GM18526 (cell line): Measurements from ENCODE around the gene UNC119.

Source experiments
- POLR2A ChIP-seq: IDR thresholded peaks from 3 replicates; pipeline ENCODE4 v1.6.1; 2011; ENCODE audit not compliant: insufficient read length; ENCODE audit errors: extremely low read depth

The UNC119 gene

GRCh38 chr17:28552176-28552999 is at the start of gene UNC119:
UNC119 (minus strand) TSS chr17:28552624; CDS start chr17:28552557, 67 bp downstream.
- TF ChIP-seq POLR2A = peak; percentile 72

- no peak for TF ChIP-seq POLR2A
Measured at GRCh38 chr17:28599311-28600184, 47.1 kb upstream of the UNC119 start.

GRCh38 chr17:28598799-28599310 is 46.4 kb upstream of the UNC119 start, which contains the start of gene SPAG5:
SPAG5 (minus strand) TSS chr17:28599025; CDS start chr17:28598946, 79 bp downstream.
- peak; percentile 86 for TF ChIP-seq POLR2A

GRCh38 chr17:28598389-28598788 is 46.0 kb upstream of the UNC119 start:
- no peak for TF ChIP-seq POLR2A

GRCh38 chr17:28597606-28598383 is 45.4 kb upstream of the UNC119 start:
- TF ChIP-seq POLR2A = no peak

GRCh38 chr17:28592260-28592659 is 39.8 kb upstream of the UNC119 start:
- no peak for TF ChIP-seq POLR2A

- no peak for TF ChIP-seq POLR2A
Measured at GRCh38 chr17:28585851-28586250, 33.4 kb upstream of the UNC119 start.

- no peak for TF ChIP-seq POLR2A
Measured at GRCh38 chr17:28584434-28584833, 32.0 kb upstream of the UNC119 start.

- TF ChIP-seq POLR2A = no peak
Measured at GRCh38 chr17:28582513-28582912, 30.1 kb upstream of the UNC119 start.

GRCh38 chr17:28580959-28581358 is 28.5 kb upstream of the UNC119 start:
- TF ChIP-seq POLR2A = no peak

GRCh38 chr17:28579526-28579925 is 27.1 kb upstream of the UNC119 start:
- TF ChIP-seq POLR2A = no peak

- TF ChIP-seq POLR2A = no peak
Measured at GRCh38 chr17:28578246-28579195, 26.1 kb upstream of the UNC119 start.

GRCh38 chr17:28577466-28577824 is 25.0 kb upstream of the UNC119 start:
- TF ChIP-seq POLR2A = no peak
